K562 (cell line): ENCODE results near the gene FASN. TPM values are rescaled to one million over a fixed set of nuclear protein-coding genes. Genes with fewer than 3 reads are reported as not detected.

Source experiments
- FOXA3 ChIP-seq, 2 experiments: fragments of 450-650 bp in 1 of 2; sonication (generic) in 1 of 2; formaldehyde crosslinking; IDR thresholded peaks in 1 of 2; conservative IDR thresholded peaks in 1 of 2; 2 replicates each; pipeline versions ENCODE4 v1.4.0 to v1.8.0; 2020 to 2022; ENCODE audit warnings: mild to moderate bottlenecking in 2 of 2, missing genetic modification reagents in 1 of 2
- polyA plus RNA-seq, 8 experiments: library from polyadenylated mRNA; depleted of rRNA in 4 of 8; stranded (reverse) in 5 of 8; unstranded in 3 of 8; fragments of >200 nt; fragmentation: Nextera tagmentation in 2 of 8; fragmentation: Illumina TruSeq in 1 of 8; extraction: Ambion mirVana in 2 of 8; extraction: Trizol in 1 of 8; gene quantifications; 2 replicates each; pipeline versions ENCODE4 v1.2.1 to v1.2.3, GENCODE V29; 2011 to 2014; ENCODE audit warnings: inconsistent platforms in 1 of 8, missing spikeins in 1 of 8
- total RNA-seq, 7 experiments: library from RNA; depleted of rRNA in 6 of 7; stranded (reverse); fragments of >200 nt in 6 of 7; fragmentation: Illumina TruSeq in 2 of 7; extraction: Trizol in 2 of 7; gene quantifications; 2 replicates each; pipeline versions ENCODE4 v1.2.1 to v1.2.3, GENCODE V29; 2011 to 2021; ENCODE audit warnings: low replicate concordance in 1 of 7
- TF ChIP-seq, protein P1 (sequence below): sonication (generic); formaldehyde crosslinking; IDR thresholded peaks from 2 replicates; pipeline ENCODE4 v1.8.1; 2023; ENCODE audit warnings: mild to moderate bottlenecking, missing genetic modification reagents
- TF ChIP-seq, protein P2 (sequence below): fragments of 250-450 bp; sonication (Bioruptor Pico); IDR thresholded peaks from 2 replicates; pipeline ENCODE4 v1.5.0; 2022; ENCODE audit warnings: mild to moderate bottlenecking
- TF ChIP-seq, protein P3 (sequence below): sonication (generic); formaldehyde crosslinking; IDR thresholded peaks from 2 replicates; pipeline ENCODE4 v1.8.1; 2023; ENCODE audit warnings: mild to moderate bottlenecking, missing genetic modification reagents
- TF ChIP-seq, protein P4 (sequence below): sonication (generic); formaldehyde crosslinking; IDR thresholded peaks from 2 replicates; pipeline ENCODE4 v1.8.0; 2022; ENCODE audit warnings: missing genetic modification reagents, mild to moderate bottlenecking, moderate library complexity, borderline replicate concordance

The FASN gene
- total and polyA plus RNA-seq, 9 of the 15 experiments (the other 6 are each of a cell fraction or from before 2014, with no cell fraction given): 0.15 to 663 (median 49.9) TPM

DNA sequence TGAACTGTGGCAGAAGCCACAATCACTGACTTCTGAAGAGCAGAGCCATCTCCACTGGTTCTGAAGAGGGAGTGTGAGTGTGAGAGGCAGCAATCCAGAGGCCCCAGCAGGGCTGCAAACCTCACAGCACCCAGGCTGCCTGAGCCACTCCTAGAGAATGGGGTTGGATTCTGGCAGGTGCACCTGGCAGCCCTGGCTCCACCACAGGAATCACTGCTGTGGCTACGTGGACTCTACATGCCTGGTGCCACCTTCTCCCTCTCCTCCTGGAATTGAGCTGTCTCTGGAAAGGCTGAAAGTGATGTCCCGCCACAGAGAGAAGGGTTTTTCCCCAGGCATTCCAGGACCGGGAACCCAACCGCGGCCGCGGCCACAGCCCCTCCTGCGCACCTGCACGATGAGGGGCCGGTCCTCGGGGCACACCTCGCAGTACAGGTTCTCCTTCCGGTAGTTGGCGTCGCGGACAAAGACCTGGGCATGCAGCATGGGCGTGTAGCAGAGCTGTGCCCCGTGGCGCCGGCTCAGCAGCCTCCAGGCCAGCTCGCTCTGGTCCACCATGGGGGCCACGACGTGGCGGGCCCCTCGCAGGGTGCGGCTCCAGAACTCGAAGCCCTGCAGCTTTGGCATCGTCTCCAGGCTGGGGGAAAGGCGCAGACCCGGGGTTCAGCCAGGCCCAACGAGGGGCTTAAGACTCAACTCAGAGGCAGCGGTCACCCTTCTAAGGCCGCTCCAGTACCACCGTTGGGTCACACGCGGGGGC lies 33.4 kb downstream of the FASN start (continued):
- TF ChIP-seq, protein P1, sequence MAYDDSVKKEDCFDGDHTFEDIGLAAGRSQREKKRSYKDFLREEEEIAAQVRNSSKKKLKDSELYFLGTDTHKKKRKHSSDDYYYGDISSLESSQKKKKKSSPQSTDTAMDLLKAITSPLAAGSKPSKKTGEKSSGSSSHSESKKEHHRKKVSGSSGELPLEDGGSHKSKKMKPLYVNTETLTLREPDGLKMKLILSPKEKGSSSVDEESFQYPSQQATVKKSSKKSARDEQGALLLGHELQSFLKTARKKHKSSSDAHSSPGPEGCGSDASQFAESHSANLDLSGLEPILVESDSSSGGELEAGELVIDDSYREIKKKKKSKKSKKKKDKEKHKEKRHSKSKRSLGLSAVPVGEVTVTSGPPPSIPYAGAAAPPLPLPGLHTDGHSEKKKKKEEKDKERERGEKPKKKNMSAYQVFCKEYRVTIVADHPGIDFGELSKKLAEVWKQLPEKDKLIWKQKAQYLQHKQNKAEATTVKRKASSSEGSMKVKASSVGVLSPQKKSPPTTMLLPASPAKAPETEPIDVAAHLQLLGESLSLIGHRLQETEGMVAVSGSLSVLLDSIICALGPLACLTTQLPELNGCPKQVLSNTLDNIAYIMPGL (CRISPR knock-in tag): 0 out of 2 replicates have a peak, but pooled peaks have one; percentile 5
- TF ChIP-seq, protein P2, sequence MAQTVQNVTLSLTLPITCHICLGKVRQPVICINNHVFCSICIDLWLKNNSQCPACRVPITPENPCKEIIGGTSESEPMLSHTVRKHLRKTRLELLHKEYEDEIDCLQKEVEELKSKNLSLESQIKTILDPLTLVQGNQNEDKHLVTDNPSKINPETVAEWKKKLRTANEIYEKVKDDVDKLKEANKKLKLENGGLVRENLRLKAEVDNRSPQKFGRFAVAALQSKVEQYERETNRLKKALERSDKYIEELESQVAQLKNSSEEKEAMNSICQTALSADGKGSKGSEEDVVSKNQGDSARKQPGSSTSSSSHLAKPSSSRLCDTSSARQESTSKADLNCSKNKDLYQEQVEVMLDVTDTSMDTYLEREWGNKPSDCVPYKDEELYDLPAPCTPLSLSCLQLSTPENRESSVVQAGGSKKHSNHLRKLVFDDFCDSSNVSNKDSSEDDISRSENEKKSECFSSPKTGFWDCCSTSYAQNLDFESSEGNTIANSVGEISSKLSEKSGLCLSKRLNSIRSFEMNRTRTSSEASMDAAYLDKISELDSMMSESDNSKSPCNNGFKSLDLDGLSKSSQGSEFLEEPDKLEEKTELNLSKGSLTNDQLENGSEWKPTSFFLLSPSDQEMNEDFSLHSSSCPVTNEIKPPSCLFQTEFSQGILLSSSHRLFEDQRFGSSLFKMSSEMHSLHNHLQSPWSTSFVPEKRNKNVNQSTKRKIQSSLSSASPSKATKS (CRISPR knock-in tag): no peak
- TF ChIP-seq FOXA3 (CRISPR knock-in tag; conservative IDR thresholded peaks at IDR 0.05 in 1 of 2, IDR thresholded peaks at IDR 0.05 in 1 of 2): no peak
- TF ChIP-seq, protein P3, sequence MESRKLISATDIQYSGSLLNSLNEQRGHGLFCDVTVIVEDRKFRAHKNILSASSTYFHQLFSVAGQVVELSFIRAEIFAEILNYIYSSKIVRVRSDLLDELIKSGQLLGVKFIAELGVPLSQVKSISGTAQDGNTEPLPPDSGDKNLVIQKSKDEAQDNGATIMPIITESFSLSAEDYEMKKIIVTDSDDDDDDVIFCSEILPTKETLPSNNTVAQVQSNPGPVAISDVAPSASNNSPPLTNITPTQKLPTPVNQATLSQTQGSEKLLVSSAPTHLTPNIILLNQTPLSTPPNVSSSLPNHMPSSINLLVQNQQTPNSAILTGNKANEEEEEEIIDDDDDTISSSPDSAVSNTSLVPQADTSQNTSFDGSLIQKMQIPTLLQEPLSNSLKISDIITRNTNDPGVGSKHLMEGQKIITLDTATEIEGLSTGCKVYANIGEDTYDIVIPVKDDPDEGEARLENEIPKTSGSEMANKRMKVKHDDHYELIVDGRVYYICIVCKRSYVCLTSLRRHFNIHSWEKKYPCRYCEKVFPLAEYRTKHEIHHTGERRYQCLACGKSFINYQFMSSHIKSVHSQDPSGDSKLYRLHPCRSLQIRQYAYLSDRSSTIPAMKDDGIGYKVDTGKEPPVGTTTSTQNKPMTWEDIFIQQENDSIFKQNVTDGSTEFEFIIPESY: 0 out of 2 replicates have a peak, but pooled peaks have one; percentile 10
- TF ChIP-seq, protein P4, sequence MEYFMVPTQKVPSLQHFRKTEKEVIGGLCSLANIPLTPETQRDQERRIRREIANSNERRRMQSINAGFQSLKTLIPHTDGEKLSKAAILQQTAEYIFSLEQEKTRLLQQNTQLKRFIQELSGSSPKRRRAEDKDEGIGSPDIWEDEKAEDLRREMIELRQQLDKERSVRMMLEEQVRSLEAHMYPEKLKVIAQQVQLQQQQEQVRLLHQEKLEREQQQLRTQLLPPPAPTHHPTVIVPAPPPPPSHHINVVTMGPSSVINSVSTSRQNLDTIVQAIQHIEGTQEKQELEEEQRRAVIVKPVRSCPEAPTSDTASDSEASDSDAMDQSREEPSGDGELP (CRISPR knock-in tag): 0 out of 2 replicates have a peak, but pooled peaks have one; percentile 12
